Panc1 (cell line): ENCODE data around the gene IL12RB2. TPM values are rescaled to one million over a fixed set of nuclear protein-coding genes. Genes with fewer than 3 reads are reported as not detected.

ENCODE experiments used
- ATAC-seq: fragments of 200-7000 bp; cut with Tn5 transposase; 2 replicates; pipeline ENCODE4 v1.9.1; 2020; ENCODE audit warnings: mild to moderate bottlenecking, moderate library complexity
- BruUV-seq: library from RNA; stranded (reverse); fragments of 400-500 nt; replicated peaks from 2 replicates; lab custom pipeline; 2021; lab: Mats Ljungman, UMichigan
- CTCF ChIA-PET: fragments of 300-600 bp; sonication (Branson Sonifier 250); formaldehyde crosslinking; loops from one replicate; lab custom pipeline; 2022; ENCODE audit warnings: antibody characterized with exemption; lab: Charles Lee
- POLR2A ChIA-PET: fragments of 300-600 bp; sonication (Branson Sonifier 250); formaldehyde crosslinking; loops from one replicate; lab custom pipeline; 2022; ENCODE audit warnings: antibody characterized with exemption; lab: Charles Lee
- DNase-seq: peaks from one replicate; pipeline ENCODE4 v3.0.0-alpha.2; 2010; ENCODE audit warnings: low read depth, low spot score
- H3K27ac ChIP-seq: 2 replicates; pipeline ENCODE4 v1.5.1; 2011; ENCODE audit warnings: mild to moderate bottlenecking, low read length, inconsistent platforms
- H3K27me3 ChIP-seq: fragments of 200-500 bp; sonication (Bioruptor generic); 2 replicates; pipeline ENCODE4 v1.6.0; 2014; ENCODE audit warnings: low read length, inconsistent platforms; ENCODE audit not compliant: control insufficient read depth, insufficient read depth
- H3K36me3 ChIP-seq: fragments of 200-500 bp; sonication (Bioruptor generic); 2 replicates; pipeline ENCODE4 v1.5.1; 2014; ENCODE audit warnings: inconsistent platforms, mild to moderate bottlenecking, low read length, moderate library complexity; ENCODE audit not compliant: control insufficient read depth, insufficient read depth
- H3K4me1 ChIP-seq: 2 replicates; pipeline ENCODE4 v1.5.1; 2011; ENCODE audit warnings: inconsistent platforms, mild to moderate bottlenecking, low read length, moderate library complexity; ENCODE audit not compliant: control insufficient read depth, insufficient read depth
- H3K4me3 ChIP-seq, 2 experiments: 2 replicates each; pipeline ENCODE4 v1.5.1; 2011 to 2012; ENCODE audit warnings: low read depth in 2 of 2, low read length in 2 of 2, mild to moderate bottlenecking in 2 of 2, inconsistent platforms in 1 of 2, moderate library complexity in 1 of 2
- H3K9me3 ChIP-seq: fragments of 200-500 bp; sonication (Bioruptor generic); 2 replicates; pipeline ENCODE4 v1.5.1; 2014; ENCODE audit warnings: low read depth, mild to moderate bottlenecking, inconsistent platforms, low read length, moderate library complexity; ENCODE audit not compliant: control insufficient read depth, insufficient read depth
- CTCF ChIP-seq: fragments of 450-650 bp; IDR thresholded peaks from 2 replicates; pipeline ENCODE4 v1.5.1; 2017; ENCODE audit warnings: mild to moderate bottlenecking
- POLR2AphosphoS5 ChIP-seq: IDR thresholded peaks from 2 replicates; pipeline ENCODE4 v1.6.1; 2012; ENCODE audit warnings: mild to moderate bottlenecking, low read depth, low read length, moderate library complexity
- REST ChIP-seq, 2 experiments: IDR thresholded peaks; 2 replicates each; pipeline ENCODE4 v1.6.1; 2011 to 2012; ENCODE audit warnings: low read depth in 2 of 2, control low read depth in 1 of 2, low read length in 1 of 2, mild to moderate bottlenecking in 1 of 2, moderate library complexity in 1 of 2; ENCODE audit not compliant: insufficient read depth in 1 of 2
- SIN3A ChIP-seq: IDR thresholded peaks from 2 replicates; pipeline ENCODE4 v1.6.1; 2012; ENCODE audit warnings: low read depth, mild to moderate bottlenecking, low read length, moderate library complexity, borderline replicate concordance; ENCODE audit not compliant: insufficient read depth
- TCF7L2 ChIP-seq: IDR thresholded peaks from 2 replicates; pipeline ENCODE4 v1.6.1; 2011; ENCODE audit warnings: mild to moderate bottlenecking, low read depth, low read length, inconsistent platforms
- in situ Hi-C: cut with HindIII; loops from 2 replicates; pipeline ENCODE4 v1.10.0; 2016; ENCODE audit warnings: low sequenced_read_pairs, low pct_unique_long_range_greater_than_20kb
- intact Hi-C: fragments of 100-400 bp; cut with micrococcal nuclease; formaldehyde crosslinking; loops from one replicate; pipeline ENCODE4 v1.10.0; 2022; ENCODE audit not compliant: unreplicated experiment
- total RNA-seq: library from RNA; stranded (reverse); gene quantifications from one replicate; pipeline ENCODE4 v1.2.1, GENCODE V29; 2021; ENCODE audit not compliant: unreplicated experiment

IL12RB2 gene
- total RNA-seq, 1 experiment from 2014 or later: 0.26 TPM

DNA sequence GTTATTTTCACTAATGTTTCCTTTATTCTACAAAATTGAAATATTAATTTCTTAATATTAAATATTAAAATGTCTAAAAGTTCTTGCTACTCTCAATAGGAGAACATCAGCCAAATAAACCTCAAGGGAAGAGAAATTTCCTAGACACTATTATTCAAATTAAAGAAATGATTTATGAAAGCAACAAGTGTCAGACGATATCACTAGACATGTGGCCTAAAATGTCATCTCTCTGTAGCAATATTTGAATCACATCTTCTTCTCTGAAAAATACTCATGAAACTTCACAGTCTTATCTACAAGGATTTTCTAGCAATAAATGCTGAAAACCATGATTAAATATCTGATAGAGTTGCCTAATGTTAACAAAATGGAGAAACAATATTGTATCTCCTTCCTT is 125.1 kb downstream of the IL12RB2 start:
- Histone ChIP-seq H3K27me3 (no peaks in the 10 kb centered on the region), H3K36me3 (peaks cover 18% of the 10 kb centered on the region), H3K9me3 (no peaks in the 10 kb centered on the region), H3K4me3 (no peak overlapping the region), H3K4me1 (peaks cover 7% of the 10 kb centered on the region; the same call in 1 of the 2 replicates), H3K27ac (no peak overlapping the region)
- in situ Hi-C loops (no loop called here), intact Hi-C loops (loop anchor here (5.0 kb wide), 1 partner anchor 70 kb away; no protein-coding TSS in a partner anchor)
- ATAC-seq: no peak
- POLR2A ChIA-PET: interaction anchor here (1.0 kb wide), 1 partner anchor 12 kb away, joined by 3 read pairs; no protein-coding TSS in a partner anchor
- no TSS peak for BruUV-seq
- CTCF ChIA-PET: no interaction called here
- no peak for DNase-seq
- TF ChIP-seq TCF7L2 (no peak), POLR2AphosphoS5 (no peak), SIN3A (no peak), CTCF (no peak), REST (IDR thresholded peaks at IDR 0.05; ENCODE audit: insufficient read depth in 1 of 2, low read depth in 2 of 2, low read length in 1 of 2) (no peak)

GRCh38 chr1:67433837-67434236 is 126.2 kb downstream of the IL12RB2 start:
- Histone ChIP-seq H3K36me3 (peaks cover 8% of the 10 kb centered on the region), H3K4me3 (no peak overlapping the region), H3K4me1 (peaks cover 7% of the 10 kb centered on the region; the same call in 1 of the 2 replicates), H3K27ac (no peak overlapping the region), H3K27me3 (no peaks in the 10 kb centered on the region), H3K9me3 (no peaks in the 10 kb centered on the region)
- TF ChIP-seq TCF7L2 (no peak), SIN3A (no peak), POLR2AphosphoS5 (no peak)
- intact Hi-C loops (loop anchor here (5.0 kb wide), 1 partner anchor 68 kb away; no protein-coding TSS in a partner anchor), in situ Hi-C loops (no loop called here)
- BruUV-seq: no TSS peak
- ATAC-seq (no peak), DNase-seq (no peak)
- ChIA-PET POLR2A (interaction anchor here (0.7 kb wide), 1 partner anchor 24 kb away, joined by 4 read pairs; no protein-coding TSS in a partner anchor), CTCF (no interaction called here)

DNA sequence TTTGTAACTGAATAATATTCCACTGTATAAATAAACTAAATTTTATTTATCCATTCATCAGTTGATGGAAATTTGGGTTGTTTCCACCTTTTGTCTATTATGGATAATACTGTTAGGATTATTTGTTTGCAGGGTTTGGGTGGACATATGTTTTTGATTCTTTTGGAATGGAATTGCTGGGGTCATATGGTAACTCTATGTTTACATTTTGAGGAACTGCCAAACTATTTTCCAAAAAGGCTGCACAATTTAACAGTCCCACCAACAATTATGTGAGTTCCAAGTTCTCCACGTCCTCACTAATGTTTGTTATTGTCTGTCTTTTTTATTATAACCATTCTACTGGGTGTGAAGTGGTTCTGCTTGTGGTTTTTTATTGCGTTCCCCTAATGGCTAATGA is 126.8 kb downstream of the IL12RB2 start:
- Histone ChIP-seq H3K27ac (no peak overlapping the region), H3K4me3 (no peak overlapping the region), H3K27me3 (no peaks in the 10 kb centered on the region), H3K4me1 (peaks cover 7% of the 10 kb centered on the region; the same call in 1 of the 2 replicates), H3K36me3 (peaks cover 2% of the 10 kb centered on the region; the same call in 1 of the 2 replicates), H3K9me3 (no peaks in the 10 kb centered on the region)
- DNase-seq (no peak), ATAC-seq (no peak)
- BruUV-seq: no TSS peak
- in situ Hi-C loops: no loop called here
- intact Hi-C loops: loop anchor here (5.0 kb wide), 1 partner anchor 68 kb away; no protein-coding TSS in a partner anchor
- ChIA-PET CTCF (no interaction called here), POLR2A (interaction anchor here (0.7 kb wide), 1 partner anchor 23 kb away, joined by 4 read pairs; no protein-coding TSS in a partner anchor)
- TF ChIP-seq CTCF: no peak
- TF ChIP-seq SIN3A: no peak
- no peak for TF ChIP-seq POLR2AphosphoS5
- TF ChIP-seq REST (IDR thresholded peaks at IDR 0.05; ENCODE audit: insufficient read depth in 1 of 2, low read depth in 2 of 2, low read length in 1 of 2): no peak
- no peak for TF ChIP-seq TCF7L2
